Endometrial microvascular endothelial cells (primary cell): ENCODE data around the gene OPRM1. TPM values are rescaled to one million over a fixed set of nuclear protein-coding genes. Genes with fewer than 3 reads are reported as not detected.

Source experiments
- in situ Hi-C: cut with HindIII; loops from 2 replicates; pipeline ENCODE4 v1.10.0; 2017; ENCODE audit warnings: low sequenced_read_pairs, low pct_unique_long_range_greater_than_20kb; ENCODE audit errors: inconsistent ontology term
- total RNA-seq: library from RNA; depleted of rRNA; stranded (reverse); fragments of >200 nt; gene quantifications from one replicate; pipeline ENCODE4 v1.2.3, GENCODE V29; 2015; ENCODE audit errors: inconsistent ontology term

The OPRM1 gene
- total RNA-seq, 1 donor from 2014 or later, result not detected

- in situ Hi-C loops, result no loop called here
These were observed 208.2 kb downstream of the OPRM1 start for GRCh38 chr6:154247119-154247861.

GRCh38 chr6:154249499-154250298 lies 210.7 kb downstream of the OPRM1 start:
- in situ Hi-C loops, result no loop called here

- in situ Hi-C loops, result no loop called here
These were observed 212.1 kb downstream of the OPRM1 start for GRCh38 chr6:154251116-154251515.

GRCh38 chr6:154252678-154253077 lies 213.6 kb downstream of the OPRM1 start:
- in situ Hi-C loops, result no loop called here

- in situ Hi-C loops, result no loop called here
These were observed 218.0 kb downstream of the OPRM1 start for GRCh38 chr6:154257067-154257466.

GRCh38 chr6:154258064-154258757 lies 219.2 kb downstream of the OPRM1 start:
- in situ Hi-C loops, result no loop called here

GRCh38 chr6:154261688-154262397 lies 222.8 kb downstream of the OPRM1 start:
- in situ Hi-C loops, result no loop called here

GRCh38 chr6:154266560-154267099 lies 227.6 kb downstream of the OPRM1 start:
- in situ Hi-C loops, result no loop called here

GRCh38 chr6:154267508-154268106 lies 228.6 kb downstream of the OPRM1 start:
- in situ Hi-C loops, result no loop called here

- in situ Hi-C loops, result no loop called here
These were observed 229.4 kb downstream of the OPRM1 start for GRCh38 chr6:154268486-154268885.

GRCh38 chr6:154274168-154274567 lies 235.1 kb downstream of the OPRM1 start:
- in situ Hi-C loops, result no loop called here

GRCh38 chr6:154276810-154277628 lies 238.0 kb downstream of the OPRM1 start:
- in situ Hi-C loops, result no loop called here

- in situ Hi-C loops, result no loop called here
These were observed 238.6 kb downstream of the OPRM1 start for GRCh38 chr6:154277629-154278017.

GRCh38 chr6:154280521-154280920 lies 241.5 kb downstream of the OPRM1 start:
- in situ Hi-C loops, result no loop called here

- in situ Hi-C loops, result no loop called here
These were observed 245.3 kb downstream of the OPRM1 start for GRCh38 chr6:154284313-154284853.

- in situ Hi-C loops, result no loop called here
These were observed 246.8 kb downstream of the OPRM1 start for GRCh38 chr6:154285826-154286225.

GRCh38 chr6:154289818-154290508 lies 250.9 kb downstream of the OPRM1 start:
- in situ Hi-C loops, result no loop called here
